SU-DHL-6 (cell line): Measurements from ENCODE around the gene REXO4.

ENCODE experiments used
- H2AFZ ChIP-seq: fragments of 200-600 bp; sonication (generic); 2 replicates; pipeline ENCODE4 v1.6.1; 2014; ENCODE audit warnings: low read depth, mild to moderate bottlenecking, moderate library complexity, mixed read lengths, antibody characterized with exemption, low read length; ENCODE audit not compliant: severe bottlenecking
- H3F3A ChIP-seq: fragments of 200-600 bp; shearing (Covaris generic); 2 replicates; pipeline ENCODE4 v1.6.0; 2016; ENCODE audit warnings: antibody characterized with exemption, mild to moderate bottlenecking; ENCODE audit not compliant: insufficient read depth
- H3K27ac ChIP-seq: fragments of 200-600 bp; sonication (generic); 2 replicates; pipeline ENCODE4 v1.5.1; 2016; ENCODE audit warnings: low read depth, mild to moderate bottlenecking, low read length, moderate library complexity, mixed read lengths
- H3K27me3 ChIP-seq: fragments of 200-600 bp; sonication (generic), shearing (Covaris generic); 2 replicates; pipeline ENCODE4 v1.6.0; 2014; ENCODE audit warnings: mild to moderate bottlenecking, low read length
- H3K36me3 ChIP-seq: fragments of 200-600 bp; sonication (generic); 2 replicates; pipeline ENCODE4 v1.6.1; 2014; ENCODE audit warnings: mild to moderate bottlenecking, low read length, mixed read lengths
- H3K4me2 ChIP-seq: fragments of 300-600, 200-600 bp; shearing (Covaris generic), sonication (generic); 2 replicates; pipeline ENCODE4 v1.6.0; 2014; ENCODE audit warnings: low read length, low read depth, mild to moderate bottlenecking; ENCODE audit not compliant: poor library complexity, severe bottlenecking
- H3K4me3 ChIP-seq: fragments of 200-600 bp; sonication (generic); 2 replicates; pipeline ENCODE4 v1.5.1; 2014; ENCODE audit warnings: antibody characterized with exemption, low read length, mild to moderate bottlenecking, mixed read lengths; ENCODE audit not compliant: insufficient read depth, poor library complexity, severe bottlenecking
- H3K79me2 ChIP-seq: fragments of 200-600 bp; sonication (generic); 2 replicates; pipeline ENCODE4 v1.6.1; 2014; ENCODE audit warnings: mild to moderate bottlenecking, low read length, moderate library complexity; ENCODE audit not compliant: insufficient read depth
- H3K9ac ChIP-seq: fragments of 200-600 bp; sonication (generic); 2 replicates; pipeline ENCODE4 v1.7.0; 2014; ENCODE audit warnings: mild to moderate bottlenecking, low read length
- H3K9me2 ChIP-seq: fragments of 200-600 bp; sonication (generic); replicated peaks from 2 replicates; pipeline ENCODE4 v1.6.1; 2014; ENCODE audit warnings: low read length; ENCODE audit not compliant: insufficient read depth
- H3K9me3 ChIP-seq: fragments of 200-600 bp; sonication (generic); 2 replicates; pipeline ENCODE4 v1.6.1; 2014; ENCODE audit warnings: low read length, mixed read lengths; ENCODE audit not compliant: insufficient read depth
- H4K20me1 ChIP-seq: fragments of 200-600 bp; sonication (generic); 2 replicates; pipeline ENCODE4 v1.6.1; 2014; ENCODE audit warnings: low read depth, mild to moderate bottlenecking, antibody characterized with exemption, low read length, moderate library complexity, mixed read lengths
- CTCF ChIP-seq: fragments of 200-600 bp; sonication (generic); IDR thresholded peaks from one replicate; pipeline ENCODE4 v1.5.1; 2017; ENCODE audit warnings: antibody characterized with exemption, mild to moderate bottlenecking, low read length, moderate library complexity; ENCODE audit not compliant: insufficient read depth, poor library complexity, severe bottlenecking
- EZH2phosphoT487 ChIP-seq: fragments of 200-600 bp; sonication (generic), shearing (Covaris generic); conservative IDR thresholded peaks from 2 replicates; pipeline ENCODE4 v1.6.1; 2018; ENCODE audit warnings: mild to moderate bottlenecking, antibody characterized with exemption, low read length, moderate library complexity, mixed read lengths

Gene REXO4

GRCh38 chr9:133402689-133403088 lies 15.1 kb downstream of the REXO4 start:
- no peaks in the 10 kb centered on the region for H3K9me2 ChIP-seq
- H3K36me3 ChIP-seq: no peaks in the 10 kb centered on the region
- H3K27ac ChIP-seq: no peak overlapping the region
- no peak for TF ChIP-seq CTCF
- no peaks in the 10 kb centered on the region for H4K20me1 ChIP-seq
- no peak overlapping the region for H3K4me3 ChIP-seq
- H3K27me3 ChIP-seq: no peaks in the 10 kb centered on the region
- H2AFZ ChIP-seq: no peak overlapping the region
- H3K4me2 ChIP-seq: no peak overlapping the region
- no peaks in the 10 kb centered on the region for H3K9me3 ChIP-seq
- H3F3A ChIP-seq: no peaks in the 10 kb centered on the region
- no peaks in the 10 kb centered on the region for H3K79me2 ChIP-seq
- no peak overlapping the region for H3K9ac ChIP-seq

- H3K4me3 ChIP-seq: no peak overlapping the region
- no peak overlapping the region for H3K9ac ChIP-seq
- no peaks in the 10 kb centered on the region for H3F3A ChIP-seq
- H2AFZ ChIP-seq: no peak overlapping the region
- H3K79me2 ChIP-seq: no peaks in the 10 kb centered on the region
- no peaks in the 10 kb centered on the region for H4K20me1 ChIP-seq
- H3K9me2 ChIP-seq: no peaks in the 10 kb centered on the region
- H3K27me3 ChIP-seq: no peaks in the 10 kb centered on the region
- H3K9me3 ChIP-seq: no peaks in the 10 kb centered on the region
- no peaks in the 10 kb centered on the region for H3K36me3 ChIP-seq
- no peak for TF ChIP-seq CTCF
- no peak for TF ChIP-seq EZH2phosphoT487
- H3K4me2 ChIP-seq: no peak overlapping the region
- no peak overlapping the region for H3K27ac ChIP-seq
These were observed 16.2 kb downstream of the REXO4 start for GRCh38 chr9:133401588-133401987.

- Histone ChIP-seq H3K9me3 (no peaks in the 10 kb centered on the region), H3K27ac (no peak overlapping the region), H3K9ac (no peak overlapping the region), H3K79me2 (no peaks in the 10 kb centered on the region), H3K4me2 (no peak overlapping the region), H3K4me3 (no peak overlapping the region), H2AFZ (no peak overlapping the region), H3K9me2 (no peaks in the 10 kb centered on the region), H3K27me3 (no peaks in the 10 kb centered on the region), H3F3A (no peaks in the 10 kb centered on the region), H3K36me3 (no peaks in the 10 kb centered on the region), H4K20me1 (no peaks in the 10 kb centered on the region)
- no peak for TF ChIP-seq CTCF
These were observed 17.5 kb downstream of the REXO4 start for GRCh38 chr9:133400292-133400691.

- Histone ChIP-seq H3K4me2 (no peak overlapping the region), H3K9ac (no peak overlapping the region), H3K79me2 (no peaks in the 10 kb centered on the region)
These were observed 19.9 kb downstream of the REXO4 start for GRCh38 chr9:133397895-133398294.

More at GRCh38 chr9:133397895-133398294, 19.9 kb downstream of the REXO4 start:
- Histone ChIP-seq H2AFZ (no peak overlapping the region), H3K27ac (no peak overlapping the region), H3K4me3 (no peak overlapping the region), H3K27me3 (no peaks in the 10 kb centered on the region), H3K9me2 (no peaks in the 10 kb centered on the region), H3K36me3 (no peaks in the 10 kb centered on the region), H4K20me1 (no peaks in the 10 kb centered on the region), H3F3A (no peaks in the 10 kb centered on the region), H3K9me3 (no peaks in the 10 kb centered on the region)
- TF ChIP-seq CTCF (no peak), EZH2phosphoT487 (no peak)
